HL-60/S4 treated with phorbol 12-myristate 13-acetate at 8.2 ng/mL for 4 days and 3 days (cell line): Measurements from ENCODE around the gene HIVEP1.

ENCODE experiments used
- in situ Hi-C: fragments of 300-500 bp; cut with MboI; formaldehyde crosslinking; loops from 2 replicates; pipeline ENCODE4 v1.15.0; 2022; ENCODE audit warnings: low sequenced_read_pairs

Gene HIVEP1

DNA sequence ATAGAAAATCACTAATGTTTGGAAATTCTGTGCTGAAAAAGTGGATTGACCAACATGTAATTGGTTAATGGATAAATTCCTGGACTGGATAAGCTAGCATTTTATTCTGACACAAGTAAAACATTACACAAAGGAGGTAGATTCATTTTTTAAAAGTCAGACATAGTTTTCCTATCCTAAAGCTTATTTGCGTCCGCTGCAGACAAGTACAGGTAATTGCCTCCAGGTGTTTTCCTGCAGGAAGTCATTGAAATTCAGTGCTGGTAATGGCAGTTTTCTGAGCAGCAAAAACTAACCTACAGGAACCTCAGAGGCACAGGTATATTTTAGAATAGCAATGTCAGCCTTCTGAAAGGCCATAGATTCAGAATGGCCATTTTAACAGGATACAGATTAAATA lies 20.0 kb upstream of the HIVEP1 start:
- in situ Hi-C loops: no loop called here

DNA sequence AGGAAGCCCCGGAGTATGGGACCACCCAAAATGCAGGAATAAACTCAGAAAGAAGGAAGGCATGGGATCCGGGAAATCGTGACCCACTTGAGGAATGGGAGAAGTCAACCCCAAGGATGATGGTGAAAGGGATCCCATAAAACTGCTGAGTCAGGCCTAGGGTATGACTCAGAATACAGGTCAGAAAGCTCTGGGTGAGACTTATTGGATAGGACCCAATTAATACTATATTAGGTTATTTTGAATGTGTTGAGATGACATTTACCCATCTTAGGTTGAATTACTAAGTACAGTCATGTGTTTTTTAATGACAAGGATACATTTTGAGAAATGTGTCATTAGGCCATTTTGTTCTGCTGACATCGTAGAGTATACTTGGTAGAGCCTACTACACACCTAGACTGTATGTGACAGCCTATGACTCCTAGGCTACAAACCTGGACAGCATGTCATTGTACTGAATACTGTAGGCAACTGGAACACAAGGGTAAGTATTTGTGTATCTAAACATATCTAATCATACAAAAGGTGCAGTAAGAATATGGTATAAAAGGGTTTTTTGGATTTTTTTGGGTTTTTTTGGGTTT lies 17.1 kb upstream of the HIVEP1 start:
- in situ Hi-C loops: no loop called here

DNA sequence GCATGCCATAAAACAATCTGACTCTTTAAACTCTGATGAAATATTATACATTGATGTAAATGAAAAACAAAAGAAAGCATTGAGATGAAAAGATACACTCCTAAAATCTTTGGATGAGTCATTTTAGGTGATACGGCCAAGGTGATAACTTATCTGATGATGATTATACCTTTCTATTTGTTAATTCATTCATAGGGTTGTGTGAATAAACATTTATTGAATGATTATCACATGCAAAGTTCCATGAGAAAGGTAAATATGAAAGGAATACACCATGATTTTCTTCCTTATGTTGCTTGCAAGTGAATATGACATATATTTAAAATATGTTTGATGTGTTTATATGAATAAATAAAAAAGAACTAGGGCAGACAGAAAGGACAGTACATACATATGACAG lies 15.4 kb upstream of the HIVEP1 start:
- in situ Hi-C loops: no loop called here

DNA sequence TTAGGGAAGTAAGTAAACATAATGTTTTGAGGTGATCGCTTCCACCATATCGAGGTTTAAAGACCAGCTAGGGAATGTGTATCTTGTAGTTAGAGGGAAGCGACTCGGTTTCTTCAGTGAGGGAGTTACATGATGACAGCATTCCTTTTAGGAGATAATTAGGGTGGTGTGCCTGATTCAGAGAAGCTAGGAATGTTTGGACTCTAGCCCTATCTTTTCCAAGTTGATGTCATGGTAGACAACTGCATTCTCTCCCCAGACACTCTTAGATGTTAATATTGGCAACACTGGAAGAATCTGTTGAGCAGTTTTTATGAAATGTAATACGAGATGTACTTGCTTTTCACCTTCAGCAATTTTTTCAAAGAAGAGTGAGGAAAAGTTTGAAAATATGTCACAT lies 12.9 kb upstream of the HIVEP1 start:
- in situ Hi-C loops: no loop called here

DNA sequence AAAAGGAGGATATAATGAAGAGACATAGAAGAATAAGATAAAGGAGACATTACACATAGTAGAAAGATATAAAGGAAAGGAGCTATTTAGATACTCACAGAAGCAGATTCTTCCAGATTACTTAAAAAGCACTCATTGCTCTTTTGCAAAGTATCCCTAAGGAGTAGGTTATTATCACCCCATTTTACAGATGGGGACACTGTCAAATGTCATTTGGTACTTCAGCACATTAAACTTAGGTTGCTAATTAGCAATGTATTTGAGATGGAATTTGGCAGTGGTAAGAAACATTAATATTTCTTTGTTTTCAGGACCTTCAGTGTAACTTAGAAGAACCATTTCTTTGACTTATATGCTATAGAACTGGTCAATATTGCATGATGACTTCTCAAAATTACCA lies 11.9 kb upstream of the HIVEP1 start:
- in situ Hi-C loops: no loop called here

DNA sequence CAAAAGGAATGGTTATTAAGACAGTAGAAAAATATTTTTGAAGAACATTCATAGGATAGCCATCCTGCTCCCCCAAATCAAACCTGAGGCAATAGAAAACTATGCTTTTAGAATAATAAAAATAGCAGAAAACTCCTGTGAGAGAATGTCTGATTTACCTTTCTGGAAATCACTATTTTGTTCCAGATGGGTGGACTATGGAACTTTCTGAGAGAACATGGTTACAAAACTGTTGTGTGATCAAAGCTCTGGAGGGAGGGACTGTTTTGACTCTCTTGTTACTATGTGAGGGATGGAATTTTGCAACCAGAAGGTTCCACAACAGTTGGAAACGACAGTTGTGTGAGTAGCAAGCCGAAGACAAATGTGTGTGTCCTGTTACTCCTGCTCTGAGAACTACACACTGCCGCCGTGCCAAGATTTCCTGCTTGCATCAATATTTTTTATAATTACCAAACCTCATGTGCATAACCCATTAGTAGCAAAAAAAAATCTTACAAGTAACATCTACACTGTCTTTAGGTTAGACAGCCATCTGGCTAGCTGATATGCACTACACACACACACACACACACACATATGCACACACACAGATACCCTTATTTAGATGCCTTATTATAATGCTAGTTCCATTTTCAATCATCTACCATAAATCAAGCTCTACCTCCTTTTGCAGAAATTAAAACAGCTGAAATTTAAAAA lies 11.0 kb upstream of the HIVEP1 start:
- in situ Hi-C loops: no loop called here

DNA sequence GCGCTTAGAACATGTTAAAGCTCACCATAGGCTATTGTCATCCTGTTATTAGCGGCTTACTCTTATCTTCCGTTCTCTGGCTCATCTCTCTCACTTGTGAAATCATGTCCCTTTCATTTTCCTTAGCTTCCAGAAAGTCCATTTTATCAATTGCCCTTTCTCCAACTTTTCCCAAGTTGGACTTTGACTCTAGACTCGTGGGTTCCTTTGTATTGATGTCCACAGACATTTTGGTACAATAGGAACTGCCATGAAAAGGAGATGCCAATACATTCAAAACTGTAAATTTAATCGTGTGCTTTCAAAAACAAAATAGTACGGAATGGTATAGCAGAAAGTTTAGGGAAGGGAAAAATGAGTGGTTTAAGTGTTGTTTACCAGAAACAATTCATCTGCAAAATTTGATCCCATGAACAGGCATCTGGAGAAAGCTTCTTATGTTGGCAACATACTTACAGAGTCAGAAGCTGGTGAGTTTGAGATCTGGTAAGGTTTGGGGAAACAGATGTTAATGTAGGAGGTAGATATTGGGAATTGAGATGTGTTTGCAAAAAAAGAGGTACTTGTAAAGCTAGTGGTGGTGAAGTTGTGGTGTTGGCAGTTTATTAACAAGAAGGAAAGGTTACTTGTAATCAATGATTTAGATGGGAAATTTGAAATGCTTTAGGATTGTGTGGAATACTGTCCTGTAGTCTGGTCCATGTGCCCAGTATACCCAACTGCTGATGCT lies 10.2 kb upstream of the HIVEP1 start:
- in situ Hi-C loops: no loop called here

DNA sequence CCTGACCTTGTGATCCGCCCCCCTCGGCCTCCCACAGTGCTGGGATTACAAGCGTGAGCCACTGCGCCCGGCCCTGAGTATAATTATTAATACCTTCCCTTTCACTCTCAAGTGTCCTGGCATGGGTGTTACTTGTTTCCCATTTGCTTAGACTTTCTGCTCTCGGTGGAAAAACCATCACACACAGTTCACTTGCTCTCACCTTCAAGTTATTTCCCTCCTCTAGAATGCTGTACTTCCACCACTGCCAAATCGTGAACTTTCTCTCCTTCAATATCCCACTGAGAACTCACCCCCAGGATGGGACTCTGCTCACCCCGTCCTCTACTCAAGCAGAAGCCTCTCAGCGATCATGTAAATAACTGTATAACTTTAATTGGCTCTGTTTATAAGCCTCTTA lies 4.6 kb upstream of the HIVEP1 start:
- in situ Hi-C loops: no loop called here

DNA sequence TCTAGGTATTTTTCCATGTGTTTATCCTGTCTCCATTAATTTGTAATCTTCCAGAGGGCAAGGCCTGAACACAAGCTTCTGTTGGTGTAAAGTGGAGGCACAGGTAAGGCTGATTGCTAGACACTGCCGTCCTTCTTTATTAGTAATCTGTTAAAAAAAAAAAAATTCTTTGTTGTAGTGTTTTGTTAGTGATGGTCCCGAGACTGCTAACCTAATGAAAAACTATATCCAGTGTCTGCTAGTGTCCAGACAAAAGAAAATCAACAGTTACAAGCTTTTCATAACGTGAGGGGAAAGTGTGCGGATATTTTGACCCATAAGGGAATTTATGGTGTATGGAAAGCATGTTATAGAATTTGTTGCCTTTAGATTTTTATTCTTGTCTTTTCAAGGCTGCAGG lies 4.2 kb upstream of the HIVEP1 start:
- in situ Hi-C loops: no loop called here

DNA sequence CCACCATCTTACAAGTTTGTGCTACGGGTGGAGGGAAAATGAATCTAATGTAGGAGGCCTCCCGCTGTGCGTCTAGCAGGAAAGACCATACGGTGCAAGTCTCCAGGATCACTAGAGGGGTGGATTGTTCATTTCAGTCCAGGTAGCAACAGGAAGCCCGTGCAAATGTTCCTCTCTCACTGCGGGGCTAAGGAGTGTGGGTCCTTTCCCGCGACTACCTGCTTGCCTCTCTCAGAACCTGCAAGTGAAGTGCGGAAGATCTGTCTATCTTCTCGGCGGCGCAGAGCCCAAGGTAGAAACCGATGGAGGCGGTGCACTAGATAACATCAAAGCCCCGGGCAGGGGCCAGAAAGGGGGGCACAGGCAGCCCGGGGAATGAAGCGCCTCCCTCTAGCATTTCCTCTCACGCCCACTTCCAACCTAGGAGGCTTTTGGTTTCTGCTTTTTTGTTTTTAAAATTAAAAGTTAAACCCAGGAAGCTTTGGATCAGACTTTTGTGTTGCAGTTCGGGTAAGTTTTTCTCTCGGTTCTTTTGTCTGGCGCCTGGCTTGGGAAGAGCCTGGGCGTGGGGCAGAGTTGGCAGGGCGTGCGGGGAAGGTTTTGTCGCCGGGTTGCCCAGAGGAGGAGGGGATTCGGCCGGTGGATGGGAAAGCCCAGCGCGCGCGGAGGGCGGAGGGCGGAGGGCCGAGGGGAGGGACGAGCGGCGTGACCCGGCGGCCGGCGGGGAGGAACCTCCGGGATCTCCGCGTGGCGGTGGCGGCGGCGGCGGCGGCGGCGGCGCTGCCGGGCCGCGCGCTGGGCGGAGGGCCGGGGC lies 3.5 kb upstream of the HIVEP1 start:
- in situ Hi-C loops: no loop called here

DNA sequence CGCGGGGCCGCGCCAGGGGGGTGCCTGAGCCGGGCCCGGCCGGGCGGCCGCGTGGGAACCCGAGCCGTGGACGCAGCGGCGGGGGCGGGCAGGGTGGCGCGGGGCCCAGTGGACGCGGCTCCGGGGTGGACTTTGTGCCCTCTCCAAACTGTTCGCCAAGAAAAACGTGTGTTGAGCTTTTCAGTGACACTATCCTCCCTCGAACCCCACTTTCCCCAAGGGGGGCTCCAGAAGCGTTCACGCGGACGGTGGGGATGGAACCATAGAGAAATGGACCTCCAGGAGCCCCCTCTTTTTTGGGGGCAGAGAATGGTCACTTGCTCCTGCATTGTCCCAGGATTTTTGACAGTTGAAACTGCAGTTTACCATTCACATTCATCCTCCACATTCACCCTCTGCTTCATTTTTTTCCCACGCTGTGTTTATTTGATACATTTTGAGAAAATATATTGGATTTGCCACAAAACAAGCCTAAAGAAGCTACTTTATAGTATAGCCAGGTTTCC lies 2.9 kb upstream of the HIVEP1 start:
- in situ Hi-C loops: no loop called here

DNA sequence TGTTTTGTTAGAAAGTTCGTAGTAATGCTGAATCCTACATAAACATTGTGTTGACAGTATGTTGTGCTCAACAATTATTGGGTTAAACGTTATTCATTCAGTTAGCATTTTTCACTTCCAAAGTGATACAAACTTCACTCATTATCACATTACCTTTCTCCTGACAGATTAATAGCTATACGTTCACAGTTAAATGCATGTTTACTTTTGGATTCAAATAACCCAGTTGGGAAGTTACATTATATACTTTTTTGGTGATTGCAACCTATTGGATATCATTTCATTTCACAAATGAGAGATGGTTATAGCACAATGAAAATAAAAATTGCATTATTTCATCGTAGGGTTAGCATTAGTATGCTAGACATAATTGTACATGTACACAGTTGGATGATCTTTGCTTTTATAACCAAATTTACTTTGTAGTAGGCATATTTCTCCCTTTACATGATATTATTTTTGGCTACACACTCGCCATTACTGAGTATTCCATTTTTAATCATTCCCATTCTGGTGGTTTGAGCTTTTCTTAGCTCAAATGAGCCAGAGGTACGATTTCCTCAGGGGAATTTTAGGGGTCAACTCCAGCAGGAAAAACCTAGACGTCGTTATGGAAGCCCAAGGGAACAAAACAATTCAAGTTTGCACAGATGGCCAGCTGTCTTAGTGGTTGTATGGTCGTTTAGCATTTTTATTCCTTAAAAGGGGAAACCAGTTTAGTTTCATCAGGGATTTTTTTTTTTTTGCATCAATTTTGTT lies 2.1 kb upstream of the HIVEP1 start:
- in situ Hi-C loops: no loop called here

DNA sequence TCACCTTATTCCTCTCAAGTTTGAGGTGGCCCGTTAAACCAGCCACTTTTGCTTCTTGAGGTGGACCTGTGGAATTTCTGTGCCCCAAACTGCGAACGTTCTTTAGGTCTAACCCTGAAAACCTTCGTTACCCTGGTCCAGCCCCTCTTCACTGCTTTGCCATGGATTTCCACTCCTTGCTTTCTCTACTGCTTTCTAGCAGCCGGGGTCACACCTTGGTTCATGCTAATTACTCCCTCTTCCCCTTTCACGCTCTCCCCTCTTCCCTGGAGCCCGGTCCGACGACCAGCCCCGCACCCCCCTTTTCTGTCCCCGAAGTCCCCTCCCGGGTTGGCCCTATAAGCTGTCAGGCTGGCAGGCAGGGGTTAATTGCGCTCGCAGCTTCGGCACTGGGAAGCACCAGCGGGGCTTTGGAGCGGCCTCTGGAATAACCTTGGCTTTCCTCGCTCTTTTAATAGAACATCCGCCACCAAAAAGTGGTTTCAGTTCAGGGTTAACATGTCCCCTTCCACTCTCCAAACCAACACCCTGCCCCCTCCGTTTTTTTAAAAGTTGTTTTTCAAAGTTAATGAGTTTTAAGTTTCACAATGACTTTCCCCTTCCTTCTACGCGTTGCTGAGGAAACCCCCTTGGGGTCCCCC lies 1.4 kb upstream of the HIVEP1 start:
- in situ Hi-C loops: no loop called here

DNA sequence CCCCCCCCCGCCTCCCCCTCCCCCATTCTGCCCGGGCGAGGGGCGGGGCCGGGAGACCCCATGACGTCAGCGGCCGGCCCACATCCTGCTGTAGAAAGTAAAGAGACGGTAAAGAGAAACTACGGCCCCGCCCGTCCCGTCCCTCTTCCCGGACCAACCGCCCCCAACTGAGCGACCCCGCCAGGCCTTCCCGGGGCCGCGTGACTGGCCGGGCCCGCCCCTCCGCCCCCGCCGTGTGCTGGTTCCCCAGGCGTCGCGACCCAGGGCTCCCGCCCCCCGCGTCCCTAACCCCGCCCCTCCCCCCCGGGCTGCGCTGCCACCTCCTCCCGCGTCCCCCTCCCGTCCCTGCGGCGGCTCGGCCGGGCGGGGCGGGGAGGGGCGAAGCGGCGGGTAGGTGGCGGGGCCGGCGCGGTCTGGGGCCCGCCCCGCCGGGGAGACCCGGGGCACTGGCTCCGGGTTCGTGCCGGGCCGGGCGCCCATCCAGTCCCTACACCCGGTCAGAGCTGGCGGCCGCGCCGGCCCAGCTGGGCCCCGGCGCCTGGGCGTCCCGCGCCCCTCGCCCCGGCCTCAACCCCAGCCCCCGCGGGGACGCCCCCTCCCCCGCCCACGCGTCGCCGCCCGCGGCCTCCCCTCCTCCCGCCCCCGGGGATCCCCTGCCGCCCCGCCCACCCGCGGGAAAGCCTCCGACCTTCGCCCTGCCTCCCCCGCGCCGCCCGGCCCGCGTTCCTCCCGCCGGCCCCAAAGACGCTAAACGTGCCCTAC lies 655 bp upstream of the HIVEP1 start:
- in situ Hi-C loops: no loop called here

DNA sequence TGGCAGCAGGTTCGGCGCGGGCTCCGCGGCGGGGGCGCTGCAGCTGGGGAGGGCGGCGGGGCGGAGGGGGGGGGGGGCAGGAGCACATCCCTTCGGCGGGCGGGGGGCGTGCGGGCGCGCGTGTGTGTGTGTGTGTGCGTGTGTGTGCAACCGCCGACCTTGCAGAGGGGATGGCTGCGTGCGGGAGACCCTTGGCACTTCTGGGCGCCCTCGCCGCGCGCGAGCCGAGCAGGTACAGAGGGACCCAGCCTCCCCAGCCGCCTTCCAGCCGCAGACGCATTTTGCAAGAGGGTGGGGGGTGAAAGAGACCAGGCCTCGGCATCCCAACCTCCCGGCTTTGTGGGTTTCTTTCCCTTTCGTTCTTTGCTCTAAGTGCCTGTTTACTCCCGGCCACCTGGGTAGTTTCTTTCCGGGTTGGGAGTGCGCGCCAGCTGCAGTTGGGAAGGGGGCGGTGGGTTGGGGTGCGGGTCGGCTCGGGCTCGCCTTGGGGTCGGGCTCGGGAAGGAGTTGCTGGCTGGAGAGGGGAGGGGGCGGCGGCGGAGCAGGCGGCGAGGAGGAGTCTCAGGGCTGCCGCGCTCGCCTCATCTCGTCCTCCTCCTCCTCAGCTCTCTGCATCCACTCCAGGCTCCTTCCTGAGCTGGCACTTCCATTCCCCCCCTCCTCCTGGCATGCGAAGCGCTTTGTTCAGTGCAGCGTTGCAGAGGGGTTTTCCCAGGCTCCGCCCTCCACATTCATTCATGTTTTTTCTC lies 620 bp downstream of the HIVEP1 start:
- in situ Hi-C loops: no loop called here

DNA sequence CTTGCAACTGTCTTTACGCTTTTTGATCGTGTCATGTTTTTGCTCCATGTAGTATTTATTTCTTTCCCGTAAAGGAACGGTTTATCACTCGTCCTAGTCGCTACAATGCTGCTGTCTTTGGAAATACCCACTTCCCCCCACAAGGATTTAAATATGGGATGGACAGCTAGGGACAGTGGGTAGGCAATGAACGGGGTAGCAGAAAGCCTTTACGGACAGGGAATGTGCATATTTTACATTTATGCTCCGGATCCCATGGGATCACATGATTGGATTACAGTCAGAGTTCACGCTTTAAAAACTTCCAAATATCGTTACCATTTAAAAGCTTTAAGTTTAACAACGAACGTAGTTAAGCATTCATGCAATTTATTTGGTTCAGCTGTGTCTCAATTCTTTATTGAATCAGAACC lies 1.2 kb downstream of the HIVEP1 start:
- in situ Hi-C loops: no loop called here

DNA sequence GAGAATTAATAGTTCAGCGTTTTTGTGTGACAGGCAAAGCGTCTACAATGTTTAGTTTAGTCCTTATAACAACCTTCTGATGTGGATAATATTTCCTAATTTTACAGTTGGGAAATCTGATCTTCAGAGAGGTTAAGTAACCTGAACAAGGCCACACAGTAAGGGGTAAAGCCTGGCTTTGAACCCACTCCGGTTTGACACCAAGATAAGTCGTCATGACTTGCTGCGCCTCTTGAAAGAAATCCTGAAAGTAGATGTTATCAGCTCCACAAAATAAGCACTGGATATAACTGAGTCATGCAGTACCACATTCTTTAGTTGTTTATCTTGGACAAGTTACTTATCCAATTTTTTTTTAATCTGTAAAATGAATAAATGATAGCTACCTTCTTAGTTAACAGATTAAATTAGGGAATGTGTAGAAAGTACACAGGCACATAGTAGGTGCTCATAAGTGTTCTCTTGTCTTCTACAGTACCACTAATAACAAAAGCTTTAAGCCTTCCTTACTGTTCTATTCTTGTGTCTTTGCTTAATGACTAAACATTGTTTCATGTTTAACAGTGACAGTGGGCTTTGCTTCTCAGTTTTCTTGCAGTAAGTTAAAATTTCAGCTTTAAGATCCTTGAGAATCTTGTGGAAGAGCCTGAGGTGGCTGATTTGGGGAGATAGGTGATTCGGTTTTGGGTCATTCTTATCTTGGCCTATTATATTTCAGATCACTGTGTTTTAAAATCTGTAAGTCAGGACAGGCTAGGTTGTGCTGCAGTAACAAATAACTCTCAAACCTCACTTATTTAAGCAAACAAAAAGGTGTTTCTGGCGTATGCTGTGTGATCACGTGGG lies 2.1 kb downstream of the HIVEP1 start:
- in situ Hi-C loops: no loop called here

DNA sequence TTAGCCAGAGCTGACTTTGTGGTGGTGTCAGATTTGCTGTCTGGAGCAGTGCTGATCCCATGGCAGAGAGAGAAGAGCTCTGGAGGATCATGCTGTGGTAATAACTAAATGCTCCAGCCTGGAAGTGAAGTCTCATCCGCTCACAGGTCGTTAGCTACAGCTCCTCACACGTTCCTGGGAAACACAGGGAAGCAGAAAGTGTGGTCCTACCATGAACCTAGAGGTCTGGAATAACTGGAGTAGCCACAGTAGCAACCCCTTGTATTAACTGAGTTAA lies 2.7 kb downstream of the HIVEP1 start:
- in situ Hi-C loops: no loop called here
